ENCODE data around the gene ESYT2.

GRCh38 chr7:158723266-158723665, 106.0 kb downstream of the ESYT2 start:
- TF ChIP-seq GATA2 (IDR thresholded peaks at IDR 0.05; ENCODE audit: low read depth, low read length) (no peak), GATA3 (IDR thresholded peaks at IDR 0.05; ENCODE audit: low read depth, low read length) (no peak)

Data from SH-SY5Y (cell line).